ENCODE measurements around the gene ZNRD2. TPM values are rescaled to one million over a fixed set of nuclear protein-coding genes. Genes with fewer than 3 reads are reported as not detected.
A peak's percentile ranks its signal among the peaks of the same experiment; 100 is the strongest.

The ZNRD2 gene
- polyA plus RNA-seq, 1 donor: 61.4 TPM

DNA sequence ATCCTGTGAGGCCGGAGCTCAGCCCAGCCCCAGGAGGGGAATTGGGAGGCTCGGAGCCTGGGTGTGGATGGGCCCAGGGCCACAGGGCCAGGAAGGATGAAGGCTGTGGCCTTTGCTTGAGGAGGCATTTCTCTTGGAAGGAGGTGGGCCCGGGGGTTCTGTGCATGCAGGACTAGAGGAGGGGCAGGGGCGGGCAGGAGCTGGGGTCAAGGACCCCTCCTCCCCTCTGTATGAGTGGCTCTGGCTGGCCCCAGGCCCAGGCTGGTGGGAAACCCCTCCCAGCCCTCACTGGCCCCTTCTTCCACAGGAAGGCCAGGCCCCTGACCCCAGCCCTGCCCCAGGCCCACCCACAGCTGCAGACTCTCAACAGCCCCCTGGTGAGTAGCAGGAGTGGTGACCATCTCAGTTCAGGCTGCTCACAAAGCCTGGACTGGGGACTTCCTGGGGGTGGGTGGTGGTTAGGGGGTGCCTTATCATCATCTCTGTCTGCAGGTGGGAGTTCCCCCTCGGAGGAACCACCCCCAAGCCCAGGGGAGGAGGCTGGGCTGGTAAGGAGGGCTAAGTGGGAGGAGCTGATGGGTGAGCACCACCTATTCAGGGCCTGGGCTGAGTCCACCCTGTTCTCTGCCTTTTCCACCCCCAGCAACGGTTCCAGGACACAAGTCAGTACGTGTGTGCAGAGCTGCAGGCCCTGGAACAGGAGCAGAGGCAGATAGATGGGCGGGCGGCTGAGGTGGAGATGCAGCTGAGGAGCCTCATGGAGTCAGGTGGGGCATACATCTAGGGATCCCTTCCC is 19.4 kb downstream of the ZNRD2 start:
- DNase-seq: no peak

DNA sequence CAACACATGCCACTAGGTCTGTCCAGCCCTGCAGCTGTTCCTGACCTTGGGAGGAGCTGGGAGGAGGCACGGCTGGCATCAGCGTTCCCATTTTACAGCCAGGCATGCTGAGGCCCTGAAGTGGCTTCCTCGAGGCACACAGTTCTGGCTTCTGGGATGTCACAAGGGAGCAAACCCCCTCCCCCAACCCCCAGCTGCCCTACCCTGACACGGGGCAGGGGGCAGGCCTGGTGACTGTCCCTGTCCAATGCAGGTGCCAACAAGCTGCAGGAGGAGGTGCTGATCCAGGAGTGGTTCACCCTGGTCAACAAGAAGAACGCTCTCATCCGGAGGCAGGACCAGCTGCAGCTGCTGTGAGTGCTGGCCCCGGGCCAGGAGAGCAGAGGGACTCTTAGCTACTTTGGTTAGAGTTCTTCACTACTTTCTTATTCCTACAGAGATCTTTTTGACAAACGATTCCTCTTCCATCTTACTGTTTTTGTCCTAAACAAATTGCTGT is 20.0 kb downstream of the ZNRD2 start:
- DNase-seq: peak; percentile 82

DNA sequence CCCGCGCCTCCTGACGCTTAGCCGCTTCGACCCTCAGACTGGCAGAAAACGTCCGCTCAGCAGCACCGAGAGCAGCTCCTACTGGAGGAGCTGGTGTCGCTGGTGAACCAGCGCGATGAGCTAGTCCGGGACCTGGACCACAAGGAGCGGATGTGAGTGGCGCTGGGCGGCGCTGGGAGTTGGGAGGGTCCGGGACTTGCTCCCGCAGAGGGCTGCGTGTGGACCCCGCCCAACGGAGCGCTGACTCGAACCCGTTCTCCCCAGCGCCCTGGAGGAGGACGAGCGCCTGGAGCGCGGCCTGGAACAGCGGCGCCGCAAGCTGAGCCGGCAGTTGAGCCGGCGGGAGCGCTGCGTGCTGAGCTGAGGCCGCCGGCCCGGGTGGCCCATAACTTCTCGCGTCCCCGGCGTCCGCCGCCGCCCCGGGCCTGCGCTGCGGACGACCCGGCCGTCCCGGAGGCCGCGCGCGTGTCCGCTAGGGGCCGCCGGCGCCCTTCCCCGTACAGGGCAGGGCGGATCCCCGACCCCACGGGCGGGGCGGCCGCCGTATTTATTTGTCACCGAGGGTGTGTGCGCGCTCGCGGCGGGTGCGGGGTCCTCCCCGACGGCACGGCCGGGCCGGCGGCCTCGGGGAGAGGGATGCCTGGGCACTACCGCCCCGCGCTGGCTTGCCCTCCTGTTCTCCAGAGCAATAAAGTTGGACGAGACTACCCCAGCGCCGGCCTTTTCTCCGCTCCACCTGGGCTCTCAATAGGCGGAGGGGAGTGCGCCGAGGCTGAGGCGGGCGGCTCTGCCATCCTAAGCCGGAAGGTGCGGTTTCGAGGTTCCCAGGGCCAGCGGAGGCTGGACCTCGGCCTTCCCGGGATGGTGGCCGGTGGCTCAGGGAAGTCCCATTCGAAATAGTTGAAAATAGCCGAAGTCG is 21.9 kb downstream of the ZNRD2 start:
- DNase-seq: no peak

DNA sequence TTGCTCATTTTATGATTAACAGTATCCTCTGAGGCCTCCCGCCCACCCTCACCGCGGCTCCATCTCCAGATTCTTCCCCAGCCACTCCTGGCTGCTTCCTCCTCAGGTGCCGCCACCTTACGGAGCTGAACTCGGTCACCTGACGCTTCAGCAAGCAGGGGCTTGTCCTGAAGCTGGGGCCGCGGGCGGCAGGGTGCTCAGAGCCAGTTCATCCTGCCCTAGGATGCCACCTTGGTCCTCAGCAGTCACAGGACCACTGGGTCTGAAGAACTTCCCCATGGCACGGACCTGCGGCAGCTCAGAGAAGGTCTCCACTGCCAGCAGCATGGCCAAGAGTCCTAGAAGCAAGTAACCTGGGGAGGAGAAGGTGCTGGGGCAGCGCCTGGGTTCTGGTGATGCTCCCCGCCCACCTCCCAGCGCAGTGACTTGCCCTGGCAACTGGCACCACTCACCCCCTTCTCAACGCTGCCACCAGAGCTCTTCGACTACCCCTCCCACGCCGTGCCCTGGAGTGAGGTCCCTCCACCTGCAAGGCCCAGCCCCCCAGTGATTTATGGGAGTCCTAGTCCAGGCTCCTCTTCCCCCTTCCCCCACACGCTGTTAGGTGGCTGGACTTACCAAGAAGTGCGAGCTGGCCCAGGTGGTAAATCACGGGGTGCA is 22.7 kb downstream of the ZNRD2 start:
- DNase-seq: no peak

DNA sequence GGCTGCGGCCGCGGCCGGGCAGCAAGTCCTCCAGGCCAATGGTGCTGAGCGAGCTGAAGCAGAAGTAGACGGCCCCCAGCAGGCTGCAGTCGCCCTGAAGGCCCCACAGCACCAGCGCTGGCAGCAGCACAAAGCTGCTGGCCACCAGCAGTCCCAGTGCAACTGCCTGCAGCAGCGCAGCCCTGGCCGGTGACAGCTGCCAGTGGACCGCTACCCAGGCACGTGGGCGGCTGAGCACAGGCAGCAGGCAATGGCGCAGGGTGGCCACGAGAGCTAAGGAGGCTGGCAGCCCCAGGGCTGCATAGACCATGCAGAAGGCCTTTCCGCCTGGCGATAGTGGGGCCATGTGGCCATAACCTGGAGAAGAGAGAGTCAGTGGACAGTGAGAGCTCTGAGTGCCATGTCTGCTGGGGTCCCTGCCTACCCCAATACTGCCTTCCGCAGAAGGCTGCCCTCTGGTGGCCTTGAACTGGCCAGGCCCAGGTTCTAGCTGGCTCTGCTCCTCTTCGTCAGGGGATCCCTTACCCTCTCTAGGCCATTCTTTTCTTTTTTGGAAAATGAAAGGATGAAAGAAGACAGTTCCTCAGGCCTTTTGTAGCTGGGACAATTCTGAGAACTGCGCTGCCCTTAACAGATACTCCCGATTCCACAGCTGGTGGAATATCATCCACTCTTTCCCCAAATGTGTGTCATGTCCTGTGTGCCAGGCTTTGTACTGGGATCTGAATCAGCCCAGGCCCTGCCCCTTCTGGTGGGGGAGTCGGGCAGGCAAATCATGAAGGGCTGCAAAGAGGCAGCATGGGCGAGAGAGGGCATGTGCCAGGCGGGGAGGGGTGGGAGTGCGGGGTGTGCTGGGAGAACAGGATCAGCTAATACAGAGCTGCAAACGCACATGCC is 23.5 kb downstream of the ZNRD2 start:
- no peak for DNase-seq

DNA sequence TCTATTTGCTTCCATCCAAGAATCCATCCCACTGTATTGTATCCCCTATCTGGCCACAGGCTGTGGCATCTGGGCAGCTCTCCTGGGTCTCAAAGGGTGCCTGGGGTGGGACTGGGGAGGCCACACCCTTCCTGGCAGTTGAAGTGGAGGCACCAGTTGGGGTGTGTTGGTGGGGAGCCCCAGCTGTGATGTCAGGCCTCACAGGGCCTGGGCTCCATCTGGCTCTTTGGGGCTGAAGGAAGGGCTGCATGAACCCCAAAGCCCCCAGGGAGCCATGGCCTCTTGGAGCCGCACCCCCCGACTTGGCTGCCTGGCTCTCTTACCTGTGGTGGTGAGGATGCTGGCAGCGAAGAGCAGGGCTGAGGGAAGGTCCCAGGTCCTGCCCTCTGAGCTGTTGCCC is 24.9 kb downstream of the ZNRD2 start:
- no peak for DNase-seq

DNA sequence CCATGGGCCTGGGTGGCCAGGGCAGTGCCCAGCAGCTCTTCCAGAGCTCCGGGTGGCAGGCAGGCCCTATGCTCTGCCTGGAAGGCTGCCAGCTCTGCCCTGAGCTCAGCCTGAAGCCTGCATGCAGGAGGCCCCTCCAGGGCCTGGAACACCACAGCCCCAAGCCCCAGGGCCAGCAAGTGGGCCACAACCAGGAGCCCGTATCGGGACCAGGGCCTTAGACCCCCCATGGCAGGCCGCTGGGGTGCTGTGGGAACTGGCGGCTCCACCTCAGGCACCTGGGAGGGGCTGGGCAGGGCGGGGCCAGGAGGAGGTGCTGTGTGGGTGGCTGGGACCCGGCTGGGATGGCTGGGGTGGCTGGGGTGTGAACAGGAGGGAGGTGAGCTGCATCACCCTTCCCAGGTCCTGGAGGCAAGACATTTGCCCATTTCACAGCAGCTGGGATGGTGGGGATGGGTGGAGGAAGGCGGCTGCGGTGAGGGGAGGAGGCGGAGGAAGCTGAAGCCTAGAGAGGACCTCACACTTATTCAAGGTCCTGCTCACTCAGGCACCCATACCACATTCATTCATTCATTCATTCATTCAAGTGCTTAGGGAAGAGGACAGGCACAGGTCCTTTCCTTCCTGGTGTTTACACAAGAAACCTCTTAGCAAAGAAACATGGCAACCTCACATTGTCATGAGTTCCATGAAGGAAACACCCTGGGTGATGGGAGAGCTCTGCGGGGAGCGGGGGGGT is 25.4 kb downstream of the ZNRD2 start, which contains the start of gene KCNK7:
Gene KCNK7 (minus strand): TSS at position 258 of the 739 bp plus-strand sequence. CDS start 28 bp downstream, at position 230.
- DNase-seq: no peak

DNA sequence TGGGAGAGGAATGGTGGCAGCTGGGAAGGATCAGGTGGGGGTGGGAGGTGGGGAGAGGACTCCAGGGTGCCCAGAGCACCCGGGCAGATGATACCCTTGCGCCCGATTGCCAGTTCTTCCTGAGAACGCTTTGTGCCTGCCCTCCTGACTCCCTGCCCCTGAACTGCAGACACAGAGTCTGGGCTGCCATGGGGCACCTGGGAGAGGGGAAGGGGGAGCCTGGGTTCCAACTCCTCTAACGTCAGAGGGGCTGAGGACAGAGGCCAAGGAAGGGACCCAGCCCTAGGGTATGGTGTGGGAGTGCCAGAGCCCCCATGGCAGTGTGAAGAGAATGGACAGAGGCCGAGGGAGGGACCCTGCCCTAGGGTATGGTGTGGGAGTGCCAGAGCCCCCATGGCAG is 26.2 kb downstream of the ZNRD2 start:
- no peak for DNase-seq

DNA sequence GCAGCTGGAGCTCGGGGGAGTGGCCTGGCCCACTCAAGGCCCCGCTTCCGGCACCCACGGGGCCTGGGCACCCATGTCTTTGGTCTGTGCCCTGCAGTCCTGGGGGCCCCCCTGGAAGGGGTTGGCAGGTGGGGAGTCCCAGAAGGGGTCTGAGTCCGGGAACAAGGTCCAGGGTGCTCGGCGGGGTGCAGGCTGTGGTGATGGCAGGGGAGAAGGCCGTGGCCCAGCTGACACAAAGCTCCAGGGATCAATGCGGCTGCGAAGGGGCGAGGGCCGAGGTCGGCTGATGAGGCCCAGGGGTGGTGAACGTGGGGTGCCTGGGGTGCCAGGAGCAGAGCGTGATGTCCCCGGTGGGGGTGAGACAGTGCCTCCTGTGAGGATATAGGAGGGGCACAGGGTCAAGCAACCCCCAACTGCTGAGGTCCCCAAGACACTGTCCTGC is 28.0 kb downstream of the ZNRD2 start:
- no peak for DNase-seq

DNA sequence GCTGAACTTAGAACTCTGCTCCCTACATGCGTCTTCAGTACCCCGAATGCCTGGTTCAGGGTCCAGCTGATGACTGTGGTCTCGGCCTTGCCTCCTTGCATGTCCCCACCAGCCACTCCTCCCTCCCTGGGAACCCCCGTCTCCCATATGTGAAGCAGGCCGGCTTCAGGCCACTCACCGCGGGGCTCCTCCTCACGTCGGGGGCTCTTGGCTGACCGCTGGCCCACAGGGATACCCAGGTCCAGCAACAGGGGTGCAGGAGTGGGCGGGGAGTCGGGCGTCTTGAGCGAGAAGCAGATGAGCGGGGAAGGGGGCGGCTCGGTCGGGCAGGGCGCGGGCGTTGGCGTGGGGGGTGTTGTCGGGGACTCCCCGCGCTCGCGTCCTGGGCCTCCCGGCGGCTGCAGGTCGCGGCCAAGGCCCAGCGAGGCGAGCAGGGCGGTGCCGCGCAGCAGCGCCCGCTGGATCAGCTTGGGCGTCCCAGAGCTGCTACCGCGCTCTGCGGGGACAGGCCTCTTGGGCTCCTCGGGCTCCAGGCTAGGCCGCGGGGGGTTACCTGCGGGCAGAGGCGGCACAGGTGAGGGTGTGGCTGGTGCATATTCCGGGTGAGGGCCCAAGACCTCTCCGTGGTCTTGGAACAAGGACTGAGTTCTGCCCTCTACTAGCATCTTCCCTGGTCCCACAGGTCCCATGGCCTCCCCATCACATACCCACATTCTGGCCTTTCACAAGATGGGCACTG is 29.1 kb downstream of the ZNRD2 start:
- DNase-seq: no peak

DNA sequence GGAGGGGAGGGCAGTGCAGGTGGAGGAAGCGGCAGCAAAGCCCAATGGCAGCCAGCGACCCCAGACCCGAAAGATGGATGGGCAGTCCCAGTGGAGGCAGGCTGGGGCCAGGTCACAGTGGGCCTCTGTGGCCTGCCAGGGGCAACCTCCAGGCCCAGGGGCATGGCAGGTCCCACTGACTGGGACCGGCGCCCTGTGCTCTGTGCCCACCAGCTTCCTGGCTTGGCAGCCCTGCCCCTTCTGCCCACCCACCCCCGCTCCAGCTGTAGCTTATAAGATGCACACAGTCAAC is 29.6 kb downstream of the ZNRD2 start:
- no peak for DNase-seq

DNA sequence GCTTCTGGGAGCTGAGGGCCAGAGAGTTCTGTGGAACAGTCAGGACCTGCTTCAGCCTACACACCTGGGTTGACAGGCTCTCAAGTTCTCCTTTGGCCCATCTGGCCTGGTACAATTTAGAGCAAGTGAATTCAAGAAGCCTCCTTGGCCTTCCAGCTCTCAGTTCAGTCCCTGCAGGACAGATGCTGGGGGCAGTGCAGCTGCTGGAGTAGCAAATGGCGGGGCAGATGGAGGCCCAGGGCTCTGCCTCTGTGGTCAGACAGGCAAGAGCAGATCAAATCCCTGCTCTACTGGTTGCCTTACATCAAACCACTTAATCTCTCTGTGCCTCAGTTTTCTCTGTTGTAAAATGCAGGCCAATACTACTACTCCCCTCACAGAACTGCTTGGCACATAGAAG is 34.0 kb downstream of the ZNRD2 start:
- no peak for DNase-seq

DNA sequence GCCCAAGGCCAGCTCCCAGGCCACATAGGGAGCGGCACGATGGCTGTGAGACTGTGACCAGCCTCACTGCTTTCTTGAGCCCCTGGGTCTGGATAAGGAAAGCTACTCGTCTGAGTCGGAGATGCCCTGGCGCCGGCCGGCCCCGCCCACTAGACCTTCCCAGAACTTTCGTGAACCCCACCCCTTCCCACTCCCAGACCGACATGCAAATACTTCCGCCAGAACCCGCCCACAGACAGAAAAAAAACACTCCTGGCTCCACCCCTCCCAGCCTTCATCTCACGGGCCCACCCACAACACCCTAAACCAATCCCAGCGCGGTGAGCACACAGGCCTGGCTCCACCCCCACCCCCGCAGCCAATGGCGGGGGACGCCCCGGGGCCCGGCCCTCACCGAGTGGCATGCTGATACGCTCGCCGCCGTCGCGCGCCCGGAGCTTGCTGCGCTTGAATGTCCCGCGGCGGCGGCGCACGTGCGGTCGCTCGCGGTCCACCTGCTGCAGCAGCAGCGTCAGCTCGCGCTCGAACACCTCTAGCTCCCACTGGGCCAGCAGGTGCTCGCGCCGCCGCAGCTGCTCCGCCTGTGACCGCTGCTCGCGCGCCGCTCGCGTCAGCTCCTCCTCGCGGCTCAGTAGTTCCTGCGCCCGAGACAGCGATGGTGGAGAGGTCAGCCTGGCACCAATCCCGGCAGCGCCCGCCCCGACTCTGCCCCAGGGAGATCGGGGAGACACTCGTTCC is 36.8 kb downstream of the ZNRD2 start:
- DNase-seq: peak; percentile 93

DNA sequence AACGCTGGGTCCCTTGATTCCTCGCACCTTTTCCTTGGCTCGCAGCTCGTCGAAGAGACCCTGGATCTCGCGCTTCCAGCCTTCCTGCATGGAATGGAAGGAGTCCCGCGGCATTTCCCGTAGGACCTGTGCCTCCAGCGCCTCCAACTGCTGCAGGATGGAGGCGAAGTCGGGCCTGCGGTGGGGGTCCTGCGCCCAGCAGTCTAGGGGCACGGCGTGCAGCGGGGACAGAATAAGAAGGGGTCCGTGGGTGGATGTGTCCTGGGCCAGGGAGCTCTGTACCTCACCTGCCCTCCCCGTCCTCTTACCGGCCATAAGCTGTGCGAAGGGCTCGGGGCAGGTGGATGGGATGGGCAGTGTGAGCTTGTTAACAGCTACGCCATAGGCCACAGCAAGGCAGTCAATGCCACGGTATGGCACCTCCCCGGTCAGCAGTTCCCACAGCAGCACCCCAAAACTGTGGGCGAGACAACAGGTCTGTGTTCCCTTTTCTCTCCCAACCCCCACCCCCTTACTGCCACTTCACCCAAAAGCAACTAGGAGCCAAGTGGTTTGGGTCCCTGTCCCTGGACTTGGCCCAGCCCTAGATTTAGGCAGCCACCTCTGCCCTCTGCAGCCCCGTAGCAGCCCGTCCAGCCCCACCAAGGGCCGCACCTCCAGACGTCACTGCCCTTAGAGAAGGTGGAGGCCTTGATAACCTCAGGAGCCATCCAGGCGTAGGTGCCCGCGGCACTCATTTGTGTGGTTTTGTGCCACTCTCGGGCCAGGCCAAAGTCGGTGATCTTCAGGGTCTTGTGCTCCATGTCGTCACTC is 37.5 kb downstream of the ZNRD2 start:
- no peak for DNase-seq

DNA sequence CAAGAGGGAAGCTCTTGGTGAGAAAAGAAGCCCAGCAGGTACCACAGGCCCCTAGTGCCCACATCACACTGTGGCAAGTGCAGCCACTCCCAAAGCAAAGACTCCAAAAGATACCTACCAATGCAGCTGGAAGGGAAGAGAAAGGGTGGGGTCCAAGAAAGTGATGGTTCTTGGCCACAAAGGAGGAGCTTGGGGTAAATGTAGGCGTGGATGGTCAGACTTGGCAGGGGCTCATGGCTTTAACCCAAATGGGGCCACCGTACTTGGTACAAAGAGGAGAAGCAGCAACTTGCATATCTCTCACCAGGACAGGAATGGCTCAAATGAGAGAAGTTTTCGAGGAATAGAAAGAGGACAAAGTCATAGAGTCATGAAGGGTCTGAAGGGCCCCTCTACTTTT is 39.0 kb downstream of the ZNRD2 start:
- DNase-seq: no peak

DNA sequence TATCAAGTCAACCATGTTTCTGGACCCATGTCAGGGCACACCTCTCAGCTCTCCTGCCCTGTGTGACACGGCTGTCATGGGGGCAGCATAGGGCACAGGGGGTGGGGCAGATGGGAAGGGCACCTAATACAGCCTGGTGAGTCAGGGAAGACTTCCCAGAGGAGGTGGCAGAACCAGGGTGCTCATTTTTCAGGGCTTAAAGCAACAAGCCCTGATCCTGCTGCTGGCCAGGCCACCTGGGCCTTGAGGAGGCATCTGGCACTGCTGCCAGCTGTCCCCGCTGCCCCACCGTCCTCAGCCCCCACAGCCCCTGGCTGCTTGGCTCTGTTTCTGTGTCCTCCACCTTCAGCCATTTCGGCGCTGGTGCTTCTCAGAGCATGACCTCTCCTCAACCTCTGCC is 39.4 kb downstream of the ZNRD2 start:
- DNase-seq: no peak

DNA sequence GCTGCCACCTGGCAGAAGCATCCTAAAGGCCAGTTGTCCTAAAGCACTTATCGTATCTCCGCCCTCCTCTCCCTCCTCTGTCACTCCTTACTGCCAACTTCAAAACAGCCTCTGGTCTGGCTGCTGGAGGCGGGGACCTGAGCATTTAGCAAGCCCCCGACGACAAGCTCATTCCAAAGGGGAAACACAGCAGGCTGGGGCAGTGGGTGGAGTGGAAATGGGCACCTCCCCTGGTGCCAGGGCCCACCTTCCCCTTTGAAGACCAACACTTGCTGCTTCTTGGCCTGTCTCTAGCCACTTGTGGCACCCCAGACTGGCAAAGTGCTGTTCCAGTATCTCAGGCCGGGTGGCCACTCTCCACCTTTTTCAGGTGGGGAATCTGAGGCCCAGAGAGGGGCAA is 40.1 kb downstream of the ZNRD2 start:
- DNase-seq: no peak

DNA sequence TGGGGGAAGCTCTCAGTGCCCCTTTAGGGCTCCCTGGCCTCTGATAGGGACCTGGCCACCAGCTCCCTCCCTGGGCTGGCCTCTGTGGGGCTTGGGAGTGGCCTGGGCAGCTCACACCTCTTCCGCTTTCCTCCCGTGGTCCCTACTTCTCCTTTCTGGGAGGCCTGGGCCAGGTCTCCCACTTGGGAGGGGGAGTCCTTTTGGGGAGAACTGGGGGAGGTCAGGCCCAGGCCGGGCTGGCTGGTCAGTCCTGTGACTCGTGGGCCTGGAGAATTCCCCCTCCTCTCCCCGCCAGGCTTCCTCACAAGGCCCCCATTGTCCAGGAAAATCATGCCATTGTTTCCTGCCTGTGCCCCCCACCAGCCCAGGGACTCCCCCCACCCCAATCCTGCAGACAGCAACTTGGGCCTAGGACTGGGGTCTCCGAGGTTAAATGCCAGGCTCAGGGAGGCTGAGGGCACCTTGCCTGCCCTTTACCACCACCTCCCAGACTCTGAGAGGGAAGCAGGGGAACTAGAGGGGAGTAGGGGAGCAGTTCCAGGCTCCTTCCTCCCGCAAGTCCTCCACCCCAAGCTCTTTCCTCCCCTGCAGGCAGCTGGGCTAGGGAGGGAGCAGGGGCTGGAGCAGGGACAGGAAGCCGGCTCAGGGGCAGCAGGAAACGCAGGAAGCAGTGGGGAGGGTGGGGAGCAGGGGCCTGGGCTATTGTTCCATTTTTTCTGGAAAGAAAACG is 40.9 kb downstream of the ZNRD2 start:
- DNase-seq: no peak

All from hindlimb muscle (tissue), 1 donor.